IPS-NIHi7 (cell line): Measurements from ENCODE around the gene ZNF132.
"Not testable (repeated sequence)": the region's sequence is repeated elsewhere in the genome, so short reads cannot be mapped to it uniquely, and the experiment has no call there.

Experiments used
- DNase-seq: peaks from one replicate; pipeline ENCODE4 v3.0.0; 2012; ENCODE audit warnings: mixed read lengths; ENCODE audit errors: extremely low spot score

The ZNF132 gene

DNA sequence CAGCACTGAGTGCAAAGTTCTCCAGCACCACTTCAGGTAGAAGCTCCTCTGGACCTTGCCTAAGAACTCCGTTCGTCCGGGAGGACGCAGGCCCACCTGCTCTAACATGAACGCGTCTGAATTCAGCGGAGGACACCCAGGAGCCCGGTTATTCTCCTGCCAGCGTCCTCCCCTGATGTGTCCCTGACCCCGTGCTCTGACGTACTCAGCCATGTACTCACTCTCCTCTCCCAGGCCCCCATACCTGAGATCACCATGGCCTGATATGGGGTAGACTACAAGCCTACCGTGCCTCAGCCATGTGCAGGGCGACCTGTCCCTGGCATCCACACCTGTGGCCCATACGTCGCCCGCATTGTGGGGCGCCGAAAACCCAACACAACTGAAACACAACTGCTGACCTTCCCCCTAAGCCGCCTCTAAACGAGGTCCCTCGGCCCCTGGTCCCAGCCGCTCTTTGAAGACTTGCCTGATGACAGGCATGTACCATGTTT, 32.2 kb downstream of the ZNF132 start:
- DNase-seq, result peak; percentile 8

DNA sequence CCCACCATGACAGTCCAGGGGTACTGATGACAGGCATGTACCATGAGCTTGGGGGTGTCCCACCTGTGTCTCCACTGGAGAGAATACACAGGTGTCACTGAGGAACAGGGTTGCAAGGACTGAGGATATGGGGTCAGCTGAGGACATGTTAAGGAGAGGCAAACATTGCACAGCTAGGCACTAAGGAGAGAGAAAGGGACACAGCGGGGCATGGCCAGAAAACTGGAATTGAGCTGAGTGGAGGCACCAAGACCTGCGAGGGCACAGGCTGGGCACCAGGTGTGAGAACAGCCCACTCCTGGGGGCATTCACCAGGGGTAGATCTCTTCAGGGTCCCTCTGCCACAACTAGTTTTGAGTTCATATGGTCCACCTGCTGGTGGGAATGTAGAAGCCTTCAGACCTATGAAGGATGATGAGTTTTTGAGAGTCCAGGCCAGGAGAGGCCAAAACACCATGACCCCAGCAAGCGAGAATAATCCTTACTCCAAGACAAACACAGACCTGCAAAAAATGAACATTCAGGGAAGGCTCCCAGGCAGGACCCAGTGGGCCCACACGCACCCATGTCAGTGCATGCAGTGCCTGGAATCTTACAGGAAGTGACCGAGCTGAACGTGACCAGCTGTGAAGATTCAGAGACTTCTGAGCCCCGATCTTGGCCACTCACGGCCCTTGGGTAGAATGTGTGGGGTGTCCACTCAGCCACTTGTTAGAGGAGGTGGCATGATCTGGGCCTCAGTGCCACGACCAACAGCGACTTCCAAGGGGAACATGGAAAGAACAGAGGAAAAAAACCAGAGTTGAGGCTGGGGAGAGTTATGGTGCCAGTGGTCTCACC, 32.9 kb downstream of the ZNF132 start:
- DNase-seq, result no peak

DNA sequence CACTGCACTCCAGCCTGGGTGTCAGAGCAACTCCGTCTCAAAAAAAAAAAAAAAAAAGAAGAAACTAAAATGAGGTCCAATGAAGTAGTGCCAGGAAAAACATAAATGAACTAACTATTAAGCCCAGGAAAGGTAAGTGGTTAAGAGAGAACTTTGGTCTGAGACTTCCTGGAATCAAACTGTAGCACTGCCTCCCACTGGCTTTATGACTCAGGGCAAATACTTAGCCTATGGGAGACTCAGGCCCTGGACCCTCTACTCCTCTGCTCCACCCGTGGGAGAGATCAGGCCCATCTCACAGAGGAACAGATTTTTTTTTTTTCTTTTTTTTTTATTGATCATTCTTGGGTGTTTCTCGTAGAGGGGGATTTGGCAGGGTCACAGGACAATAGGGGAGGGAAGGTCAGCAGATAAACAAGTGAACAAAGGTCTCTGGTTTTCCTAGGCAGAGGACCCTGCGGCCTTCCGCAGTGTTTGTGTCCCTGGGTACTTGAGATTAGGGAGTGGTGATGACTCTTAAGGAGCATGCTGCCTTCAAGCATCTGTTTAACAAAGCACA, 36.0 kb downstream of the ZNF132 start:
- DNase-seq, result not testable (repeated sequence)

DNA sequence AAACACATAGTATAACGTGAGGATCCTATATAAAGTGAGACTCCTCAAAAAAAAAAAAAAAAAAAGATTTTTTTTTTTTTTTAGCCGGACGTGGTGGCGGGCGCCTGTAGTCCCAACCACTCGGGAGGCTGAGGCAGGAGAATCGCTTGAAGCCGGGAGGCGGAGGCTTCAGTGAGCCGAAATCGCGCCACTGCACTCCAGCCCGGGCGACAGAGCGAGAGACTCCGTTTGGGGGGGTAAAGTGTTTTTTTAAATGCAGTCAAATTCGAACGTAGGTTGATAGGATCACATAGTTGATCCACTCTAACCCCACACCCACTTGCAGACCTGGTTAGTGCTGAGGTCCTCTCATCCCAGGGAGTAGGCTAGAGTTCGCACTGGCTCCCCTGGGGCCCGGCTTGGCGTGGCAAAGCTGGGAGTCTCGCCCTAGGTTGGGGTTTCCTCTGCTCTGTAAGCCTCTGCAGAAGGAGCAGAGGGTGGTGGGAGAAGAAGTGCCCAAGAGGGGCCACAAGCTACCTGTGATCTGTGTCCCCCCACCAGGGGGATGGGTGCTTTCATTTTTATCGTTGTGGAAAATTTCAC, 38.0 kb downstream of the ZNF132 start:
- DNase-seq, result no peak

DNA sequence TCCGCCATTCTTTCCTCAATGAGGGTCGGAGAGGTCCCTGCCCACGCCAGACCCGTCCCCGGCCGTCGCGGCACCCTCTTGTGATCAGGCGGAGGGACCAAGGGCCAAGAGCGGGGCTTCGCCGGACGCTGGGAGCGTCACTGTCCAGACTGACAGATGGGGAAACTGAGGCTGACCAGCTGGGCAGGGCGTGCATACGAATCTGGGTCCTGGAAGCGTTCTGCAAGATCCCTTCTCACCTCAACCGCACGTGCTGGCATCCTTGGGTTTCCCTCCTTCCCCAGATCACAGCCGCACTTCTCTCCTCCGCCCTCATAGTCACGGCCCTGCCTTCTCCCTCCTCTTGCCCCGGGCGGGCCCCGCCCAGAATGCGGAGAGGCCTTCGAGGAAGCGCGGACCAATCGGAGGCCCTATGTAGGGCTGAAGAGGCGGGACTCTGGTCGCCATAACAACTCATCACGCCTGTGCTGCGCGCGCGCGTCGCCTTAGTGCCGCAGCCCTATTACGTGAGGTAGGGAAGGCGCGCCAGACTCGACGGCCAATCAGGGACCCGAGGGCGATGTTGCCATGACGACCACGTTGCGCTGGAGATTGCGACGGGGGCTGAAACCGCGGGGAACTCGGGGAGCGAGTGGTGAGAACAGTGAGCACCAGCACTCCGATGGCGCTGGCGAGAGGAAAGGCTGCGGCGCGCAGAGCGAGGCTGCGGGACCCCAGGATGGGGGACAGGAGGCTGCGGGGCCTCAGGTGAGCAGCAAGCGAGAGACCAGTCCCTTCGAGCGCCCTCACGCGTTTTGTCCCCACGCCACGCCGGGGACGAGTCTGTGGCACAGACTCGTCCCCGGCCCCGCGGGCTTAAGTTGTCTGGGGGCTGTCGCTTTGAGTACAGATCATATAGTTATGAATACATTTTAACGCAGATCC, 38.8 kb downstream of the ZNF132 start:
- DNase-seq, result peak; percentile 97

DNA sequence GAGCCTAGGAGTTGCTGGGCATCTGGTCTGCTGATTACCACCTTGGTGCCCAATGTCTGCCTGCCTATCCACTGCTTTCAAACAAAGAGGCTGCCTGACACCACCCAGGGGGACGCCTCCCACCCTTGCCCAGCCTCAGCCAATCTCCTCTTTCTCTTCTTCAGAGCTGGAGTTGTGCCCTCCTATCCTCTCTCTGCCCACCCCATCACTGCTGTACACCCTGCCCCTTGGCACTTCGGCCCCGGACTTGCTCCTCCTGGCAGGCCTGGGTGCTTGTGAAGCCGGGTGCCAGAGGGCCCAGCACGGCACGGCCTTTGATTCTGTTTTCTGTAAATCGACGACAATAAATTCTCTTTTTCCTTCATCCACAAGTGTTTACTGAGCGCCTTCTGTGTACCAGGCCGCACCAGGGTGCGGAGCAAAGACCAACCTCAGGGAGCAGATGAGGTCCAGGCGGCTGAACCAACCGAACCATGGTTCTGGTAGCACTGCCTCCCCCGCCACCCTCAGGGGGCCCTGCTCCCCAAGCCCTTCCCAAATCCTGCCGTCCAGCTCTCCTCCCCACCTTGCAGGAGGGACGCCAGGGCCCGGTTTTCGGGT, 39.5 kb downstream of the ZNF132 start:
- DNase-seq, result no peak

DNA sequence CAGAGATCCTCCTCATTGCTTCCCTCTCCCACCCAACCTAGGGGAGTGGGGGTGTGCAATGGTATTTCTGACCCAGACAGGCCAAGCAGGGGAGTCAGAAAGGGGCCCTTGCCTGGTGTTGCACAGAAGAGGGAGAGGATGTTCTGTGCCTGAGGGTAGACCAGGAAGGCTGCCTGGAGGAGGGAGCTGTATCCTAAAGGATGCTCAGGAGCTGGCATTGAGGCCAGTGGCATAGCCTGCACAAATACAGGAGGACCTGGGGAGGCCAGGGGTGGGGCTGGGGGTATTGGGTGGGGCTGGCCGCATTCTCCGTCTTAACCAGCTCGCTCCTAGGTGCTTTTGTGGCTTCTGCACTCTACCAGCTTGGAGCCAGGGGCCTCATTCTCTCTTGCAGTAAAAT, 40.0 kb downstream of the ZNF132 start:
- no peak for DNase-seq

DNA sequence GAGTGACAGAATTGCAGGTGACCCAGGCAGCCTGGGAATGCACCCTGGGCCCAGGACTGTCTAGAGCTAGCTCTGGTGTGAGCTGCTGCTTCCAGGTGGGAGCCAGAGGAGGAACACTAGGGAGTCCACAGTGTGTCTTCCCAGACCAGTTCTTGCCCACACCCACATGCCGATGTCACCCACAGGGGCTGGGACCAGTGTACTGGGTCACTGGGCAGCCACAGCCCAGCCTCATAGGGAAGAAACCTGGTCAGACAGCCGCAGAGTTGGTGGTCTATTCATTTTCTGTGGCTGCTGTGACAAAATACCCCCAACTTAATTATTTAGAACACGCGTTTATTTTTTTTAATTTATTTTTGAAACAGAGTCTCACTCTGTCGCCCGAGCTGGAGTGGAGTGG, 41.4 kb downstream of the ZNF132 start:
- no peak for DNase-seq

DNA sequence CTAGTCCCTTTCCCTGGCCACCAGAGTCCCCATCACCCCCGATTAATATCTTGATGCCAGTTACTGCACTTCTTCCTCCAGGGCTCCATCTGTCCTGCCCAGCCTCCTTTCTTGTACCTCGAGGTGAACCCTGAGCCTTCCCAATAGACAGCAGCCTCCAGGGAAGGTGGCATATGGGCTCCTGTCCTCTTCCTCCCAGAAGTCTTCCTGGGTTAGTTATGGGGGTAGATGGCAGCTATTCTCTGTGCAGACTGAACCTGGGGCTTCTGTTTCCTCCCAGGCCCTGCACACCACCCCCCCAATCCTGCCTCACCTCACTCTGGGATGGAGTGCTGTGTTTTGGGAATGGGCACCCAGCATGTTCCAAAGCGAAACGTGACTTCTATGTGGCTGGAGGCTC, 41.9 kb downstream of the ZNF132 start:
- no peak for DNase-seq

DNA sequence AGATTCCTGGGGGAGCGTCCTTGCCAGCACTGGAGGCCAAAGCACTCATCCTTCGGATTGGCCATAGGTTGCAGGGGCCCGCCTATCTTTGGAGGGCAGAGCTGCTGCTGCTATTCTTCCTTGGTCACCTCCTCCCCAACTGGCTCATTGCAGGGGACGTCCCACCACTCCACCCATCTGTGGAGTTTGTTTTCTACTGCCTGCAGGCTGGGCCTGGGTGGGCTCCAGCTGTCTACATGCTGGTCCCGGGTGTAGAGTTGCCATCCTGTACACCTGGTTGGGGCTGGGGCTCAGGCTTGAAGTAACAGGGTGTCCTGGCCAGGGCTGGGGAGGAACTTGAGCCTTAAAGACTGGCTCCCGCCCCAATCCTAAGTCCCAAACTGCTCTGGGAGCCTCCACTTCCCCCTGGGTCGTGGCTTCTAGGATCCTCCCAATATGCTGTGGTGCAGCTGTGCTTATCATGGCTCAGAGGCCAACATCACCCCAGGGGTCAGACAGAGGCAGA, 42.4 kb downstream of the ZNF132 start:
- no peak for DNase-seq

DNA sequence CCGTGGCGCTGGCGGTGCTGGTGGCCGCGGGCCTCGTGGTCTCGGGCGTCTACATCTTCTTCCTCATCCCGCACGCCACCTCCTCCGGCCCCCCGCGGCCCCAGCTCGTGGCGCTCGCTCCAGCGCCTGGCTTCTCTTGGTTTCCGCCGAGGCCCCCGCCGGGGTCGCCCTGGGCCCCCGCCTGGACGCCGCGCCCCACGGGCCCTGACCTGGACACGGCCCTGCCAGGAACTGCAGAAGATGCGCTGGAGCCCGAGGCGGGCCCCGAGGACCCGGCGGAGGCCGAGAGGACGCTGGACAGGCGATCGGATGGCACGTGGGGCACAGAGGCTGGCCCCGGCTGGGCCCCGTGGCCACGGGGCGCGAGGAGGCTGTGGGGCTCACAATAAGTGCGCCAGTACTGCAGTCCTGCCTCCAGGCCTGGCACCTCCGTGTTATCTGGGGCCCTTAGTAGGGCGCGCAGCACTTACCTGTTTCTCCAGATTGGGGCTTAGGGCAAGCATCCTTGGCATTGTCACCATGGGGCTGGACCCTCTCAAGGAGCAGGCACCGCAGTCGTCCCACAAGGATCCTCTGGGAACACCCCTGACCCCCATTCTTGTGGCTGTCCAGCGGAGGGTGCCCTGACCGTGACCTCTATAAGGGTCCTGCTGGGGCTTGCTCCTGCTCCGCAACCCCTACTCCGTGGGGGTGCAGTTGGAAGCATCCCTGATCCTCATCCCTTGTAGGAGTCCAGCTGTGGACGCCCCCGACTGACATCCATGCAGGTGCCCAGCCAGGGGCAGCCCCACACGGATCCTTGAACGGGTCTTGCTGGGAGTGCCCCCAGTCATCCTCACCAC, 43.0 kb downstream of the ZNF132 start:
- no peak for DNase-seq

DNA sequence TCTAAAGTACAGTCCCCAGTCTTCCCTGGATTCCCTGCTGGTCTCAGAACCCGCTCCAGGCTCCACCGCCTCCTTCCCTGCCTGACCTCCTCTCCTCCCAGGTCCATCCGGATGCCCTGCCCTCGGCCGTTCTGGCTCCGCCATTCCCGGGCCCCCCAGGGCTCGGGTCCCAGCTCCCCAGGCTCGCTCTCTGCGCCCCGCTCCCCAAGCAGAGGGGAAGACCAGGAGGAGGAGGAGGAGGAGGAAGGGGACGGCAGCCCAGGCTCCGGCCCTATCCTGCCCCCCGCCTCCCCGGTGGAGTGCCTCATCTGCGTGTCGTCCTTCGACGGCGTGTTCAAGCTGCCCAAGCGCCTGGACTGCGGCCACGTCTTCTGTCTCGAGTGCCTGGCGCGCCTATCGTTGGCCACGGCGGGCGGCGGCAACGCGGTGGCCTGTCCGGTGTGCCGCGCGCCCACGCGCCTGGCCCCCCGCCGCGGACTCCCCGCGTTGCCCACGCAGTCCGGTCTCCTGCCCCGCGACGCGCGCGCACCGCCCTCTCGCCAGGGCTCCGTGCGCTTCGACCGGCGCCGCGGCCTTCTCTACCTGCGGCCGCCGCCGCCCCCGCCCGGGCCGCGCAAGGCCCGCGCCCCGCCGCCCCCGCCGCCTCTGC, 43.9 kb downstream of the ZNF132 start:
- peak; percentile 35 for DNase-seq

DNA sequence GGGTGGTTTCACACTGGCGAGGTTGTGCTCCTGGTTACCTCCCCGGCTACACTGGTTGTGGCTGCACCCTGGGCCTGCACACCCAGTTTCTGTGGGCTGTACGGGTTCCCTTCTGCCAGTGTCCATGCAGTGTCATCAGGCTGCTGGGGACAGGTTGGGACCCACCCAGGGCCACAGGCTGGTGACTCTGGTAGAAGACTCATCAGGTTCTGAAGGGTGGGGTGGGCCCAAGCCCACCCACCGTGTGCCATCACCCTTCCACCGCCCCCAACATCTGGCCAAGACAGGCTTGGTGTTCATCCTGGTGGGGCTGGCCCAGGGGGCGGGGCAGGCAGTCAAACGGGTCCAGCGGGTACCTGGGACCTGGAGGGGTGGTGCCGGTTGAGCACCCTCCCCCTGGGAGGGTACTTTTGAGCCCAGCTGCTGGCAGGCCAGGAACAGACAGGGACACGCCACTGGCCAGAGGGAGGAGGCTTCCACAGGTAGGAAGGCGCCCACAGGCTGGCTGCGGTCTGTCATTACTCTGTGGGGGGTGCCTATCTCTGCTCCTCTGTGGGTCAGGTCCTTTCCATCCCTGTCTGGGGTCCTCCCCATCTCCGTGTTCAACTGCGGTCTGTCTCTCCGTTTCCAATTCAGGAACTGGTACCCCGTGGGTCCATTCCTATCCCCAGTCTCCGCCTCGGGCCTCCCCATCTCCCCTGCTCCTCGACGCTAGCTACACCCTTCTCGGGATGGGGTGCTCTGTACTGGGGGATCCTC, 44.6 kb downstream of the ZNF132 start, which contains the start of gene RNF225:
TSS of gene RNF225 (plus strand) at position 437 of the 759 bp plus-strand sequence. CDS start 434 bp downstream, outside the sequence.
- DNase-seq, result peak; percentile 69

DNA sequence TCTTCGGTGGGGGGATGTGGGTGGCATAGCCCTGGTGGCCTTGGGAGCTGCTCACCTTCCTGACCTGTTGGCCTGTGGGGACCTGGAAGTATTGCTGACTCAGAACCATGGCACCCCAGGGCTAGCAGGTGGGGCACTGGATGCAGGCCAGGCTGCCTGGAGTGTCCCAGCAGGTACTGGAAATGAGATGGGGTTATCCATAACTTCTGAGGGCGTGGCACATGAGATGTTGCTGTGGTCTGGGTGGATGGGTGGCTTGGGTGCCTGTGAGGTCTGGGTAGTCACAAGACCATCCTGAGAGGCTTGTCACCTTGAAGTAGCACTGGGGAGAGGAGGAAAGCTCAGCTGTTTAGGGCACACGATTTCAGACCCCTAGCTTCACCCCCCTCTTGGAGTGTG, 45.1 kb downstream of the ZNF132 start:
- no peak for DNase-seq

DNA sequence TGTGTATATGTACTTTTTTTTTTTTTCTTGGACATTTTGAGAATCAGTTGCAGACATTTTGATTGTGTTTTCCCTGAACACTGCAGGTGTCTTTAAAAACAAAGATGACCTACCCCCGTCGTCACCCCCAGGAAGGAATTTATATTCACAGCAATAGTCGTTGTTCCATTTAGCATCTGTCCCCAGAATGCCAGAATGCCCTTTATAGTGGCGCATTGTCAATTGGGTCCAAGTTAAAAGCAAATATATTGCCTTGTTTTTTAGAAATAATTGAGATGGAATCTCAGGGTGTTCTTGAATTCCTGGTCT, 46.3 kb downstream of the ZNF132 start:
- no peak for DNase-seq

DNA sequence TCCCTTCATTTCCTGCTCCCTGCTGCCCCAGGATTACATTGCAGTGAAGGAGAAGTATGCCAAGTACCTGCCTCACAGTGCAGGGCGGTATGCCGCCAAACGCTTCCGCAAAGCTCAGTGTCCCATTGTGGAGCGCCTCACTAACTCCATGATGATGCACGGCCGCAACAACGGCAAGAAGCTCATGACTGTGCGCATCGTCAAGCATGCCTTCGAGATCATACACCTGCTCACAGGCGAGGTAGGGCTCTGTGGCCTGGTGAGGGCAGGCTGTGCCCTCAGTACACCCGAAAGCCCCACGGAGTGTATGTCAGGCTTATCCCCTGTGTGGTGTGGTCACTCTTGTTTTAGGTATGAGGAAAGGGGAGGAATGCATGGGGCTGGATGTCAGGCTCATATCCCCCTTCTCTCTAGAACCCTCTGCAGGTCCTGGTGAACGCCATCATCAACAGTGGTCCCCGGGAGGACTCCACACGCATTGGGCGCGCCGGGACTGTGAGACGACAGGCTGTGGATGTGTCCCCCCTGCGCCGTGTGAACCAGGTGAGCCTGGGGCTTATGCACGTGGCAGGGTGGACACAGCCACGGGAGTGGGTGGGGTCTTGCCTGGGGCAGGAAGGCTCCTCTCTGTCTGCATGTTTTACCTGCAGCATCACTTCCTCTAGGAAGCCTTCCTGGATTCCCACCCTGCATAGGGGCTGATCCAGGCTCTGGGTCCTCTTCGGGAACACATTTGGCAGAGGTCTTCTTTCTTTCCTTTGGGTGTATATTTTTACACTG, 46.8 kb downstream of the ZNF132 start:
- DNase-seq, result no peak

DNA sequence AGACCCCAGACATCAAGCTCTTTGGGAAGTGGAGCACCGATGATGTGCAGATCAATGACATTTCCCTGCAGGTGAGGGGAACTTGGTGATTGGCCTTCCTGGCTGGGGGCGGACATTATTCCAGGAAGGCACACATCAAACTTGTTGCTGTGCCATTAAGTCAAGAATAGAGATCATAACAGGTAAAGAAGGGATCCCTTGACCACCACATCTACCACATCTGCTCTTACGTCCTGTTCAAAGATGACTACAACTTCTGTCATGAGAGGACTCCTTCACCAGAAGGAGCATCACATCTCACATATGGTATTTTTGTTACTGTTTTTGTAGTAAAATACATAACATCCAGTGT, 51.8 kb downstream of the ZNF132 start:
- no peak for DNase-seq
